Lower lobe of right lung (tissue), 2 donors: ENCODE data around the gene TGM6. TPM values are rescaled to one million over a fixed set of nuclear protein-coding genes. Genes with fewer than 3 reads are reported as not detected.

Experiments used
- ATAC-seq, 2 donors: fragments of 200-7000 bp; cut with Tn5 transposase; one replicate each; pipeline ENCODE4 v1.9.1; 2020 to 2022; ENCODE audit warnings: mild to moderate bottlenecking in 2 of 2, moderate library complexity in 2 of 2
- DNase-seq: peaks from one replicate; pipeline ENCODE4 v3.0.0-alpha.2; 2020
- H3K27ac ChIP-seq: fragments of 200-600 bp; one replicate; pipeline ENCODE4 v1.8.0; 2022
- H3K27me3 ChIP-seq: fragments of 200-600 bp; one replicate; pipeline ENCODE4 v1.8.0; 2022; ENCODE audit warnings: low read depth
- H3K36me3 ChIP-seq: fragments of 200-600 bp; one replicate; pipeline ENCODE4 v1.8.0; 2022; ENCODE audit warnings: mild to moderate bottlenecking
- H3K4me1 ChIP-seq: fragments of 200-600 bp; one replicate; pipeline ENCODE4 v1.8.0; 2022
- H3K4me3 ChIP-seq: fragments of 200-600 bp; one replicate; pipeline ENCODE4 v1.8.0; 2022; ENCODE audit warnings: mild to moderate bottlenecking
- H3K9me3 ChIP-seq: fragments of 200-600 bp; one replicate; pipeline ENCODE4 v1.8.0; 2022
- intact Hi-C: fragments of 100-400 bp; cut with DNase I; formaldehyde crosslinking; loops from one replicate; pipeline ENCODE4 v1.11.0; 2022
- total RNA-seq: library from RNA; stranded (reverse); fragmentation: NEBNext Ultra II Directional; extraction: Animal tissue kit (Norgen Biotek cat#: 25700); gene quantifications from one replicate; pipeline ENCODE4 v1.2.1, GENCODE V29; 2021
- TF ChIP-seq, protein P1 (sequence below): fragments of 200-600 bp; IDR thresholded peaks from one replicate; pipeline ENCODE4 v1.8.0; 2022; ENCODE audit warnings: antibody characterized with exemption, mild to moderate bottlenecking
- donor health status: DM: no; HTN: yes; CAD: no; lungs with severe emphysema.

The TGM6 gene
- total RNA-seq, 1 donor from 2014 or later = not detected

DNA sequence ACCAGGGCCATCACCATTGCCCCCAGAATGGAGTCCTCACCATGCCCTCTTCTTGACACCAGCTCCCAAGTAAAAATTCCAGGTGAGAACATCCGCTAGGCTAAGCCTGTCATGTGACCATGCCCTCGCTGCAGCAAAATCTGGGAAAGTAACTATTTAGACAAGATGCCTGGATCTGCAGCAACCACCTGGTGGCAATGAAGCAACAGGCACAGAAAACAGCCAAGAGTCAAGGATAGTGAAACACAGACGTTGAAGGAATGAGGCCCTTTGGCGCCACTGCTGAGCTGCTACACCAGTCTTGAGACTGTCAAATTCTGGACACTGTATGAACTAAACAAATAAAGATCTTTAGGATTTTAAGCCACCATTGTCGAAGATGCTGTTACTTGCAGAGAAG, 30.1 kb upstream of the TGM6 start:
- Histone ChIP-seq H3K36me3 (no peaks in the 10 kb centered on the region), H3K27me3 (peaks cover 13% of the 10 kb centered on the region), H3K4me3 (no peak overlapping the region), H3K4me1 (no peaks in the 10 kb centered on the region), H3K27ac (no peak overlapping the region), H3K9me3 (peaks cover 6% of the 10 kb centered on the region)
- TF ChIP-seq, protein P1, sequence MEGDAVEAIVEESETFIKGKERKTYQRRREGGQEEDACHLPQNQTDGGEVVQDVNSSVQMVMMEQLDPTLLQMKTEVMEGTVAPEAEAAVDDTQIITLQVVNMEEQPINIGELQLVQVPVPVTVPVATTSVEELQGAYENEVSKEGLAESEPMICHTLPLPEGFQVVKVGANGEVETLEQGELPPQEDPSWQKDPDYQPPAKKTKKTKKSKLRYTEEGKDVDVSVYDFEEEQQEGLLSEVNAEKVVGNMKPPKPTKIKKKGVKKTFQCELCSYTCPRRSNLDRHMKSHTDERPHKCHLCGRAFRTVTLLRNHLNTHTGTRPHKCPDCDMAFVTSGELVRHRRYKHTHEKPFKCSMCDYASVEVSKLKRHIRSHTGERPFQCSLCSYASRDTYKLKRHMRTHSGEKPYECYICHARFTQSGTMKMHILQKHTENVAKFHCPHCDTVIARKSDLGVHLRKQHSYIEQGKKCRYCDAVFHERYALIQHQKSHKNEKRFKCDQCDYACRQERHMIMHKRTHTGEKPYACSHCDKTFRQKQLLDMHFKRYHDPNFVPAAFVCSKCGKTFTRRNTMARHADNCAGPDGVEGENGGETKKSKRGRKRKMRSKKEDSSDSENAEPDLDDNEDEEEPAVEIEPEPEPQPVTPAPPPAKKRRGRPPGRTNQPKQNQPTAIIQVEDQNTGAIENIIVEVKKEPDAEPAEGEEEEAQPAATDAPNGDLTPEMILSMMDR = no peak
- intact Hi-C loops = no loop called here
- no peak for ATAC-seq
- no peak for DNase-seq

DNA sequence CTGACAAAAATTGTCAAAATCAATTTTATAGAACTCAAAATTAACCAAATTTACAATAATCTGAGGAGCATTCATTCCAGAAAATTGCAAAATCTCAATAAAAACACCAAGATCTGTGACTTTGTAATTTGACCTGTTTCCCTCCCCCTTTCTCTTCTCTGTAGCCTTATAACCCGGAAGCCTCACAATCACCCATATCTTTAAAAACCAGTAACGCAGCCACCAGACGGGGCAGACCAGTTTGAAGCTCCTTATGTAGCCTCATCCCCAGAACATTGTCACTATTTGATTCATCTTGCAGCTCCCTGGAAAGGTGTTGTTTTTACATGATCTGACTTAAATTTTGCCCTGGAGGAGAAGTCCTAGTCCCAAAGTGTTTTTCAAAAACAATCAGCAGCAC, 27.5 kb upstream of the TGM6 start:
- Histone ChIP-seq H3K4me1 (no peaks in the 10 kb centered on the region), H3K4me3 (no peak overlapping the region), H3K27me3 (peaks cover 12% of the 10 kb centered on the region), H3K9me3 (no peaks in the 10 kb centered on the region), H3K27ac (no peak overlapping the region), H3K36me3 (no peaks in the 10 kb centered on the region)
- intact Hi-C loops = no loop called here
- ATAC-seq (no peak), DNase-seq (no peak)
- TF ChIP-seq, protein P1 = no peak

DNA sequence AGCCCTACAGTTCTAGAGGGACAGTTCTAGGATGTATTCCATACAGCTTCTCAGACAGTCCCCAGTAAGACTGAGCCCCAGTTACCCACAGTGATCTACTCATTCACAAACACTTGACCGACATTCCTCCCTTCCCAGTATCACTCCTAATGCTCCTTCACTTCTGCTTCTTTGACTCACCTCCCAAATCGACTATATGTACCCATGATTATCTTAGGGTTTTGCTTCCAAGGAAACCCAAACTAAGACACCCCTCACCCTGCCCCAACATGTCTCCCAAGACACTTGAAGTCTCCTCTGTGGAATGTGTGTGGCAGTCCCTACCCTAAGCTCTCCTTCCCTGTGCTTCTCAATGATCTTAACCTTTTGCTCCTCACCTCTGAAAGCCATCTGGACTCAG, 23.6 kb upstream of the TGM6 start:
- H3K36me3 ChIP-seq = no peaks in the 10 kb centered on the region
- ATAC-seq (no peak), DNase-seq (no peak)
- no peak overlapping the region for H3K4me3 ChIP-seq
- TF ChIP-seq, protein P1 = no peak
- intact Hi-C loops = no loop called here
- no peak overlapping the region for H3K27ac ChIP-seq
- H3K9me3 ChIP-seq = peaks cover 12% of the 10 kb centered on the region
- peaks cover 6% of the 10 kb centered on the region for H3K27me3 ChIP-seq
- H3K4me1 ChIP-seq = no peaks in the 10 kb centered on the region

DNA sequence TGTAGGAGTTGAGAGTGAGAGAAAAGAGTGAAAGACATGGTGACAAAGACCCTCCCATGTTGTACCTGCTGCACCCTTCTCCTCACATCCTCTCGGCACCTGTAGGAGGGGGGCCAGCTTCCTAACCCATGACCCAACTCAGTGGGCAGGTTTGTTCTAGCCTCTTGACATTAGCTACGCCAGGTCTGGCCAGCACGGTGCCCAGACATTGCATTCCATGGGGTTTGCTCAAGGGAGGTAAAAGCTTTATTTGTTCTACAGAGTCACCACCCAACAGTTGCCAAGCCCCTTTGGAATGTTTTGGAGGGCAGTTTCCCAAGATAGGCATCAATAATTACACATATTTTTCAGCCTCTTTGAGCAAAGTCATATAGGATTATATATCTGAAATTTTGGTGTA, 22.7 kb upstream of the TGM6 start:
- DNase-seq (no peak), ATAC-seq (no peak)
- Histone ChIP-seq H3K36me3 (no peaks in the 10 kb centered on the region), H3K9me3 (peaks cover 13% of the 10 kb centered on the region), H3K4me1 (no peaks in the 10 kb centered on the region), H3K4me3 (no peak overlapping the region), H3K27ac (no peak overlapping the region), H3K27me3 (no peaks in the 10 kb centered on the region)
- TF ChIP-seq, protein P1 = no peak
- intact Hi-C loops = no loop called here

DNA sequence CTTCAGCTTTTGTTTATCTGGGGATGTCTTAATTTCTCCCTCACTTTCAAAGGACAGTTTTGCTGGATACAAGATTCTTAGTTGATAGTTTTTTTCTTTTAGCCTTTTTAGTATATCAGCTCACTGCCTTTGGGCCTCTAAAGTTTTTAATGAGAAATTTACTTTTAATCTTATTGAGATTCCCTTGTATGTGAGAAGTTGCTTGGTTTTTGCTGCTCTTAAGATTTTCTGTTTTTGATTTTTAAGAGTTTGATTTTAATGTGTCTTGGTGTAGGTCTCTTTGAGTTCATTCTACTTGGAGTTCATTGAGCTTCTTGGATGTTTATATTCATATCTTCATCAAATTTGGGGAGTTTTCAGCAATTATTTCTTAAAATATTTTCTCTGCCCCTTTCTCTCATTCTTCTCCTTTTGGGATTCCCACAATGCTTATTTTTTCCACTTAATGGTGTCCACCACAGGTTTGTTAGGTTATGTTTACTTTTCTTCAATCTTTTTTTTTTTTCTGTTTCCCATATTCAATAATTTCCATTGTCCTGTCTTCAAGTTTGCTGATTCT, 19.6 kb upstream of the TGM6 start:
- no peak overlapping the region for H3K4me3 ChIP-seq
- H3K4me1 ChIP-seq = no peaks in the 10 kb centered on the region
- peaks cover 13% of the 10 kb centered on the region for H3K9me3 ChIP-seq
- TF ChIP-seq, protein P1 = no peak
- intact Hi-C loops = no loop called here
- no peak for DNase-seq
- H3K27ac ChIP-seq = no peak overlapping the region
- H3K36me3 ChIP-seq = no peaks in the 10 kb centered on the region
- no peaks in the 10 kb centered on the region for H3K27me3 ChIP-seq
- no peak for ATAC-seq

DNA sequence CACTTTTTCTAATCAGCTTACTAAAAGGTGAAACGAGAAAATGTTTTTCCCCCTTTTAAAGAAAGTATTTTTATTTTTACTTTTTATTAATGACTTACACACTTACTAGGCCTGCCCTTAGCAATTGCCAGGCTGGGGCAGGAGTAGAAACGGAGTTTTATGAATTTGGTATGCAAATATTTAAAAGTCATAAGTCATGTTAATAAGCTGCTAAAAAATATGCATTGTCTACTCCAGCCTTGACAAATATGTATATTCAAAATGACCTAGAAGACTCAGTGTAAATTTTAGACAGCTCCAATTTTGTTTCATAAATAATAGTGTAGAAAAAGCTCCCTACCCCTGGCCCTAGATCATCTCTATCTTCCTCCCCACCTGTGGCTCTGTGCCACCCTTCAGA, 17.5 kb upstream of the TGM6 start:
- Histone ChIP-seq H3K27me3 (no peaks in the 10 kb centered on the region), H3K4me3 (no peak overlapping the region), H3K4me1 (no peaks in the 10 kb centered on the region), H3K27ac (no peak overlapping the region), H3K9me3 (peaks cover 13% of the 10 kb centered on the region), H3K36me3 (no peaks in the 10 kb centered on the region)
- TF ChIP-seq, protein P1 = no peak
- no peak for ATAC-seq
- DNase-seq = no peak
- intact Hi-C loops = no loop called here
